Fibroblast of pulmonary artery (primary cell): Measurements from ENCODE around the gene SCP2D1.

Experiments
- DNase-seq: peaks from one replicate; pipeline ENCODE4 v3.0.0-alpha.2; 2010; ENCODE audit warnings: low read depth
- H3K4me3 ChIP-seq: replicated peaks from 2 replicates; pipeline ENCODE4 v1.5.1; 2011; ENCODE audit warnings: low read depth, mild to moderate bottlenecking, control low read depth, low read length, moderate library complexity
- TF ChIP-seq, protein P1 (sequence below): IDR thresholded peaks from 2 replicates; pipeline ENCODE4 v1.5.1; 2011; ENCODE audit warnings: mild to moderate bottlenecking, control low read depth, low read length, inconsistent platforms; ENCODE audit errors: missing control alignments

The SCP2D1 gene

DNA sequence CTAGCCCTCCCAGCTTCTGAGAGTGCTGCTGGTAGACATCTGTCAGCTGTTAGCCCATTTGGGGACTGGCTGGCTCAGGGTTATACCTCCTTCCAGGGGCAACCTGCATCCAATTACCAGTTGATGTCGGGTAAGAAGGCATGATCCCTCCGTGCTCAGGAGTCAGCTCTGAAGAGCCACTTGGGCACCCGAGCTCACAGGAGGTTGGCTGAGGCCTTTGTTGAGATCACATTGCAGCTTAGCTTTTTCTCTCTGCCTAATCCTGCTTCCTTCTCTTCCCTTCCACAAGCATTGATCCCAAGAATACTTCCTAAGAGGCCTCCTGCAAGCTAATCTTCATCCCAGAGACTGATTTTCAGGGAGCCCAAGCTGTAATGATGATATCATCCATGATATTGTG, 35.5 kb downstream of the SCP2D1 start:
- no peak for DNase-seq
- TF ChIP-seq, protein P1, sequence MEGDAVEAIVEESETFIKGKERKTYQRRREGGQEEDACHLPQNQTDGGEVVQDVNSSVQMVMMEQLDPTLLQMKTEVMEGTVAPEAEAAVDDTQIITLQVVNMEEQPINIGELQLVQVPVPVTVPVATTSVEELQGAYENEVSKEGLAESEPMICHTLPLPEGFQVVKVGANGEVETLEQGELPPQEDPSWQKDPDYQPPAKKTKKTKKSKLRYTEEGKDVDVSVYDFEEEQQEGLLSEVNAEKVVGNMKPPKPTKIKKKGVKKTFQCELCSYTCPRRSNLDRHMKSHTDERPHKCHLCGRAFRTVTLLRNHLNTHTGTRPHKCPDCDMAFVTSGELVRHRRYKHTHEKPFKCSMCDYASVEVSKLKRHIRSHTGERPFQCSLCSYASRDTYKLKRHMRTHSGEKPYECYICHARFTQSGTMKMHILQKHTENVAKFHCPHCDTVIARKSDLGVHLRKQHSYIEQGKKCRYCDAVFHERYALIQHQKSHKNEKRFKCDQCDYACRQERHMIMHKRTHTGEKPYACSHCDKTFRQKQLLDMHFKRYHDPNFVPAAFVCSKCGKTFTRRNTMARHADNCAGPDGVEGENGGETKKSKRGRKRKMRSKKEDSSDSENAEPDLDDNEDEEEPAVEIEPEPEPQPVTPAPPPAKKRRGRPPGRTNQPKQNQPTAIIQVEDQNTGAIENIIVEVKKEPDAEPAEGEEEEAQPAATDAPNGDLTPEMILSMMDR = no peak
- H3K4me3 ChIP-seq = no peak overlapping the region

DNA sequence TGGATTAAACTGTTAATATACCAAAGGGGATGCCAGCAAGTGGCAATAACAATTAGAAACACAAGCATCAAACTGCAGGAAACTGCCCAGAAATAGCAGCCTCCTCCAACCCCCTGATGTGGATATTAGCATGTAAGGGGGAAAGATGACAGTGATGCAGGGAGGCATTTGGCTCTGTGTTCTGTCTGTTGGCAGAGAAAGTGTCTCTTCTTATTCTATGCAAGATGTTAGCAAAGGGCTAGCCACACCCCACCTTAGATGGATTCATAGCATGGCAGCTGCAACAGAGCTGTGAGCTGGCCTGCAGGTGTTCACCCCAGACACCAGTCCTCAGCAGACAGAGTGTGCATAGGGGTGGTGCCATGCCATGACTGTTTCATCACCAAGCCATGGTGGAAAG, 38.0 kb downstream of the SCP2D1 start:
- no peak for DNase-seq
- TF ChIP-seq, protein P1 = no peak

DNA sequence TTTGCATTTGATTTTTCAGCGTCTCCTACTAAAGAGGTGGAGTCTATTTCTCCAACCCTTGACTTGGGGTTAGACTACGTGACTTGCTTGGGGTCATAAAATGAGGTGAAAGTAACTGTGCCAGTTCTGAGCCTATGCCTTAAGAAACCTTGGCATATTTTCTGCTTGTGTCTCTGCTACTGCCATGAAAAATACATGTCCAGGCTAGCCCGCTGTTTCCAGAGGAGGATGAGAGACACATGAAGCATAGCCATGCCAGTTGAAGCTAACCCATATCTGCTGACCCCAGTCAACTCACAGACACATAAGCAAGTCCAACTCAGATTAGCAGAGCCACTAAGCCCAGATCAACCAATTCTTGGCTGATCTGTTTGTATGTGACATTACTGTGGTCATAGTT, 38.7 kb downstream of the SCP2D1 start:
- DNase-seq = no peak
- TF ChIP-seq, protein P1 = no peak
- H3K4me3 ChIP-seq = no peak overlapping the region

More for the DNA sequence above, 38.0 kb downstream of the SCP2D1 start:
- H3K4me3 ChIP-seq = no peak overlapping the region

DNA sequence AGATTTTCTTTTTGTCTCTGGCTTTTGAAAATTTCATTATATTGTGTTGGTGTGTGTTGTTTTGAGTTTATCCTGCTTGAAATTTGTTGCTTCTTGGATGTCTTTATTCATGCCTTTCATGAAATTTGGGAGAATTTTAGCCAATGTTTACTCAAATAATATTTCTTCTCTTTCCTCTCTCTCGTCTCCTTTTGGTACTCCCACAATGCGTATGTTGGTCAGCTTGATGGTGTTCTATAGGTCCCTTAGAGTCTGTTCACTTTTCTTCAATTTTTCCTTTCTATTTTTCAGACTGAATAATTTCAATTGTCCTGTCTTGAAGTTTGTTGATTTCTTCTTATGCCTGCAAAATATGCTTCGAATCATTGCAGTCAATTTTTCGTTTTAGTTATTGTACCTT, 39.6 kb downstream of the SCP2D1 start:
- TF ChIP-seq, protein P1 = no peak
- no peak for DNase-seq

GRCh38 chr20:18853946-18854646, 40.5 kb downstream of the SCP2D1 start:
- no peak overlapping the region for H3K4me3 ChIP-seq
- DNase-seq = no peak
- TF ChIP-seq, protein P1 = no peak

More for the DNA sequence above, 39.6 kb downstream of the SCP2D1 start:
- no peak overlapping the region for H3K4me3 ChIP-seq

DNA sequence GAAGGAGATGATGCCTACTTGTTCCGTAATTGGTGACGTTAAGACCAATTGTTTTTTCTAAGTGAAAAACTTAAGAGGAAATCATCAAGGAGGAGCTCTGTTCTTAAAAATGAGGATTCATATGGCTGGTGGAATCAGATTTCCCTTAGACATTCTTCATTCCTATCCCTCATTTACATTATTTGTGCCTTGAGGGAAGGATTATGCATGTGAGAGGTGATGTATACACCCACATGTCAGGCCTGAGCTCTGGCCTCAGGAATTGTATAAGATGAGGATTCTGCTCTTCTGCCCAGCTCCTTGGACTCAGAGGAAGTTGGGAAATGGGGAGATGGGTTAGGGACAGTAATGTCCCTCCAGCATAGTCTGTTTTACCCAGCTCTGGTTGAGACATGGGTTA, 42.3 kb downstream of the SCP2D1 start:
- no peak for DNase-seq
- H3K4me3 ChIP-seq = no peak overlapping the region
- TF ChIP-seq, protein P1 = no peak

DNA sequence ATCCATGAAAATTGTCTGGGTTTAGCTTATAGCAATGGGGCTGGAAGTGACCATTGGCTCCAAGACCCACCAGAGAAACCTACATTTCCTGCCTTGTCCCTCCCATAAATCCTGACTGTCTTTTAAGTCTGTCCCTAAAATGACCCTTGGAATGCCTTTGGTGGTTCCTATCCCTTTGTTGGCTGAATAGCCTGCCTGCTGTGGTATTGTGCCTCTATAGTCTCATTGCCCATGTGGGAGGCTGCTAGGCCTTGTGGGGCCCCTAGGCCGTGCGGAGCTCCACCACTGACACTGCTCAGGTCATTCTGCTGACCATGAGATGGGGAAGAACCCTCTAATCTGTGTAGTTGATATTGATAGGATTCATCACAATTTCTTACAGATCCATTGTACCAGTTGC, 43.3 kb downstream of the SCP2D1 start:
- H3K4me3 ChIP-seq = no peak overlapping the region
- DNase-seq = no peak
- TF ChIP-seq, protein P1 = no peak
